Measurements from ENCODE around the gene TFEB.

Gene TFEB

GRCh38 chr6:41663568-41663967, 71.8 kb downstream of the TFEB start:
- Histone ChIP-seq H3K9me3 (ENCODE audit: severe bottlenecking) (no peaks in the 10 kb centered on the region), H3K36me3 (no peaks in the 10 kb centered on the region), H3K27ac (no peak overlapping the region), H3K27me3 (ENCODE audit: insufficient read depth, low read depth, severe bottlenecking) (no peaks in the 10 kb centered on the region), H3K4me3 (ENCODE audit: low read depth, low read length) (no peak overlapping the region)
- no peak for DNase-seq
- TF ChIP-seq CTCF (IDR thresholded peaks at IDR 0.05; ENCODE audit: low read depth, low read length), result no peak

- H3K27me3 ChIP-seq (ENCODE audit: insufficient read depth, low read depth, severe bottlenecking), result no peaks in the 10 kb centered on the region
- peaks cover under 1% of the 10 kb centered on the region; the same call in 1 of the 2 replicates for H3K36me3 ChIP-seq
- no peak overlapping the region for H3K4me3 ChIP-seq (ENCODE audit: low read depth, low read length)
- no peak for TF ChIP-seq CTCF (IDR thresholded peaks at IDR 0.05; ENCODE audit: low read depth, low read length)
- no peaks in the 10 kb centered on the region for H3K9me3 ChIP-seq (ENCODE audit: severe bottlenecking)
- DNase-seq, result no peak
- no peak overlapping the region for H3K27ac ChIP-seq
Measured at GRCh38 chr6:41659935-41660334, 75.5 kb downstream of the TFEB start.

- no peaks in the 10 kb centered on the region for H3K9me3 ChIP-seq (ENCODE audit: severe bottlenecking)
- no peak for TF ChIP-seq CTCF (IDR thresholded peaks at IDR 0.05; ENCODE audit: low read depth, low read length)
- no peaks in the 10 kb centered on the region for H3K27me3 ChIP-seq (ENCODE audit: insufficient read depth, low read depth, severe bottlenecking)
- no peak overlapping the region for H3K27ac ChIP-seq
- no peak overlapping the region for H3K4me3 ChIP-seq (ENCODE audit: low read depth, low read length)
- DNase-seq, result no peak
- H3K36me3 ChIP-seq, result peaks cover 10% of the 10 kb centered on the region
Measured at GRCh38 chr6:41658636-41659035, 76.8 kb downstream of the TFEB start.

GRCh38 chr6:41657131-41658094, 78.0 kb downstream of the TFEB start:
- H3K36me3 ChIP-seq, result peaks cover 20% of the 10 kb centered on the region
- no peak overlapping the region for H3K27ac ChIP-seq
- no peaks in the 10 kb centered on the region for H3K27me3 ChIP-seq (ENCODE audit: insufficient read depth, low read depth, severe bottlenecking)
- no peaks in the 10 kb centered on the region for H3K9me3 ChIP-seq (ENCODE audit: severe bottlenecking)
- H3K4me3 ChIP-seq (ENCODE audit: low read depth, low read length), result no peak overlapping the region
- no peak for DNase-seq
- TF ChIP-seq CTCF (IDR thresholded peaks at IDR 0.05; ENCODE audit: low read depth, low read length), result no peak

GRCh38 chr6:41656002-41656691, 79.3 kb downstream of the TFEB start:
- H3K27ac ChIP-seq, result peak overlapping the region; percentile 35; the same call in 1 of the 2 replicates
- H3K27me3 ChIP-seq (ENCODE audit: insufficient read depth, low read depth, severe bottlenecking), result no peaks in the 10 kb centered on the region
- no peak overlapping the region for H3K4me3 ChIP-seq (ENCODE audit: low read depth, low read length)

More at GRCh38 chr6:41656002-41656691, 79.3 kb downstream of the TFEB start:
- Histone ChIP-seq H3K9me3 (ENCODE audit: severe bottlenecking) (no peaks in the 10 kb centered on the region), H3K36me3 (peaks cover 28% of the 10 kb centered on the region)
- no peak for TF ChIP-seq CTCF (IDR thresholded peaks at IDR 0.05; ENCODE audit: low read depth, low read length)
- DNase-seq, result no peak
